Retinal pigment epithelial cell (primary cell): ENCODE results near the gene KRT26.

ENCODE experiments used
- DNase-seq: peaks from one replicate; pipeline ENCODE4 v3.0.0-alpha.2; 2010; ENCODE audit warnings: low read depth
- H3K4me3 ChIP-seq: 2 replicates; pipeline ENCODE4 v1.5.1; 2011; ENCODE audit warnings: mild to moderate bottlenecking, low read length, control low read depth, moderate library complexity
- TF ChIP-seq, protein P1 (sequence below): conservative IDR thresholded peaks from 2 replicates; pipeline ENCODE4 v1.5.1; 2011; ENCODE audit warnings: low read depth, low read length, control low read depth, inconsistent platforms

The KRT26 gene, protein sequence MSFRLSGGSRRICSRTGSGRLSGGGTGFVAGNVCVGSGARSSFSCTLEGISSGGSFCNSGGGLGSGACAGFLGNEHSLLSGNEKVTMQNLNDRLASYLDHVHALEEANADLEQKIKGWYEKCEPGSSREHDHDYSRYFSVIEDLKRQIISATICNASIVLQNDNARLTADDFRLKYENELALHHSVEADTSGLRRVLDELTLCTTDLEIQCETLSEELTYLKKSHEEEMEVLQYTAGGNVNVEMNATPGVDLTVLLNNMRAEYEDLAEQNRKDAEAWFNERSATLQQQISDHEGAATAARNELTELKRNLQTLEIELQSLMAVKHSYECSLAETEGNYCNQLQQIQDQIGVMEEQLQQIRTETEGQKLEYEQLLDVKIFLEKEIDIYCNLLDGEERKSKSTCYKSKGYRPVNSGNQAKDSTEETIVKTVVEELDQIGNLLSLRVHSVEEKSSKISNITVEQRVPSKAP

DNA sequence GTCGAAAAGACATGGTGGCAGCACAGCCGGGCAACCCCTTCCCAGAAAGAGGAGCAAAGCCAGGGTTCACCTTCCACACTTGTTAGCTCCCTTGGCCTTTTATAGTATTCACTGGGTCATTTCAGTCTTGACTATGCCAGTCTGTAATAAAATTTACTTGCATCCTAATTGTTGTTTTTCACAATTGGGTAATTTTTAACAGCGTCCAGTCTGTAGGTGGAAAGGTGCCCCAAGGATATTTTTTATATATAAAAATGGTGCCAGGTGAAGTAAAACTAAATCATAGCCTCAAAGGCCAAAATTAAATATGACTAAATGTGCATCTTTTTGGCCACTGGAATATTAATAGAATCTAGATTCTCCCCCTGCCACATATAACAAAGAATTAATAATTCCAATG, at the start of gene KRT26:
Gene KRT26, minus strand, starts transcription at position 101 of the 400 bp plus-strand sequence. Its CDS starts 88 bp downstream, at position 13.
- H3K4me3 ChIP-seq, result no peak within 1 kb of the TSS
- no peak for DNase-seq
- TF ChIP-seq, protein P1, sequence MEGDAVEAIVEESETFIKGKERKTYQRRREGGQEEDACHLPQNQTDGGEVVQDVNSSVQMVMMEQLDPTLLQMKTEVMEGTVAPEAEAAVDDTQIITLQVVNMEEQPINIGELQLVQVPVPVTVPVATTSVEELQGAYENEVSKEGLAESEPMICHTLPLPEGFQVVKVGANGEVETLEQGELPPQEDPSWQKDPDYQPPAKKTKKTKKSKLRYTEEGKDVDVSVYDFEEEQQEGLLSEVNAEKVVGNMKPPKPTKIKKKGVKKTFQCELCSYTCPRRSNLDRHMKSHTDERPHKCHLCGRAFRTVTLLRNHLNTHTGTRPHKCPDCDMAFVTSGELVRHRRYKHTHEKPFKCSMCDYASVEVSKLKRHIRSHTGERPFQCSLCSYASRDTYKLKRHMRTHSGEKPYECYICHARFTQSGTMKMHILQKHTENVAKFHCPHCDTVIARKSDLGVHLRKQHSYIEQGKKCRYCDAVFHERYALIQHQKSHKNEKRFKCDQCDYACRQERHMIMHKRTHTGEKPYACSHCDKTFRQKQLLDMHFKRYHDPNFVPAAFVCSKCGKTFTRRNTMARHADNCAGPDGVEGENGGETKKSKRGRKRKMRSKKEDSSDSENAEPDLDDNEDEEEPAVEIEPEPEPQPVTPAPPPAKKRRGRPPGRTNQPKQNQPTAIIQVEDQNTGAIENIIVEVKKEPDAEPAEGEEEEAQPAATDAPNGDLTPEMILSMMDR, result no peak

DNA sequence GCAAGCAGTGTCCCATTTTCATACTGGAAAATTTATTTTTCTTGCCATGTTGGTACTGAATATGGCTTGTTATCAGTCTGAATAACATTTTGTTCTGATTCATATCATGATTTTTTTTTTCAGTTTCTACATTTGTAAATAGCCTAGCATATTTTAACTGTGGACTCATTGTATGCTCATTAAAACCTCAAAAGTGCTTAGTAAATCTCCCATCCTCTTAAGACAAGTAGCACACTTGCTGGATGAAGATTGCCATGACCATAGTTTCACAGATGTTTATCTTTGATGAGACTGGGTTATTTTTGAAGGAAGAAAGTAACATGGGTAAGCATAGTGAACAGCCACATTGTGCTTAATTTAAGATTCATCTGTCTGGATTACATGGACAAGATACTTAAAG, 49.5 kb upstream of the KRT26 start:
- TF ChIP-seq, protein P1, result no peak

DNA sequence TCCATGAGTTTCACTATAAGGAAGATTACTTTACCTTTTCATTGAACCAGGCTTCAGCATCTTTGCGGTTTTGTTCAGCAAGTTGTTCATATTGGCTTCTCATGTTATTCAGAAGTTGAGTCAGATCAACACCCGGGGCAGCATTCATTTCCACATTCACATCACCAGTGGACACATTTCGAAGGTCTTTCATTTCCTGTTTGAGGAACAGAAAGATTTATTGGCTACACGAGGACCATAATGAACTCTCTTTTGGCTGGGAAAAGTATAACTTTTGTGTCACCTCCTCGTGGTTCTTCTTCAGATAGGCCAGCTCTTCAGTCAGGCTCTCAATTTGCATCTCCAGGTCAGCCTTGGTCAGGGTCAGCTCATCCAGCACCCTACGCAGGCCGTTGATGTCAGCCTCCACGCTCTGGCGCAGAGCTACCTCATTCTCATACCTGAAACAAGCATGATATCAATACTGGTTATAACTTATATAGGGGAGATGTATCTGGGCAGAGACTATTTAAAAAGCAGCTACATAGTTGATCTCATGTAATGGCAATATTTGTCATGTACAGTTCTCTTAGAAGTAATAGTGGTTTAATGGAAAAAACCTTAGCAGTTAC, 48.3 kb upstream of the KRT26 start:
- DNase-seq, result no peak
- H3K4me3 ChIP-seq, result no peak overlapping the region
- TF ChIP-seq, protein P1, result no peak

More for the DNA sequence above, 49.5 kb upstream of the KRT26 start:
- no peak overlapping the region for H3K4me3 ChIP-seq
- no peak for DNase-seq

DNA sequence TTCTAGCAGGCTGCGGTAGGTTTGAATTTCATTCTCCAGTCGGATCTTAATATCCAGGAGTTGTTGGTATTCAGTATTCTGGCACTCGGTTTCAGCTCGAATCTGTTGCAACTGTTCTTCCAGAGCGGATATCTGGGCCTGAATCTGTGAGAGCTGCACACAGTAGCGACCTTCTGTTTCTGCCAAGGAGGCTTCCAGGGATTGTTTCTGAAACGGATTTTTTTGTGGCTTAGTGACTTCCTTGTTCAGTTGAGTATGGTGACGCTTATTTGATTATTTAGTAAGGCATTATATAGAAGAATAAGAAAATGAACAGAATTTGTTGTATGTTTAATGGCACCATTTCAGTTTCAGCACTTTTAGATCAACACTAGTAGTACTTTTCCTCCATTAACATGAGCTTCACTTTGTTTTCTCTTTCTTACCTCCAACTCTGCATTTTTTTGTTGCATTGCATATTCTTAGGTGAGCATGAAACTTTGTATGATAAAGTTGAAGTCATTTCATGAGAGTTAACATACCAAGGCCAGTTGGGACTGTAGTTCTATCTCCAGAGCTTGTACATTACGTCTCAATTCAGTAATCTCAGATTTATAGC, 47.6 kb upstream of the KRT26 start:
- TF ChIP-seq, protein P1, result no peak
- DNase-seq, result no peak

DNA sequence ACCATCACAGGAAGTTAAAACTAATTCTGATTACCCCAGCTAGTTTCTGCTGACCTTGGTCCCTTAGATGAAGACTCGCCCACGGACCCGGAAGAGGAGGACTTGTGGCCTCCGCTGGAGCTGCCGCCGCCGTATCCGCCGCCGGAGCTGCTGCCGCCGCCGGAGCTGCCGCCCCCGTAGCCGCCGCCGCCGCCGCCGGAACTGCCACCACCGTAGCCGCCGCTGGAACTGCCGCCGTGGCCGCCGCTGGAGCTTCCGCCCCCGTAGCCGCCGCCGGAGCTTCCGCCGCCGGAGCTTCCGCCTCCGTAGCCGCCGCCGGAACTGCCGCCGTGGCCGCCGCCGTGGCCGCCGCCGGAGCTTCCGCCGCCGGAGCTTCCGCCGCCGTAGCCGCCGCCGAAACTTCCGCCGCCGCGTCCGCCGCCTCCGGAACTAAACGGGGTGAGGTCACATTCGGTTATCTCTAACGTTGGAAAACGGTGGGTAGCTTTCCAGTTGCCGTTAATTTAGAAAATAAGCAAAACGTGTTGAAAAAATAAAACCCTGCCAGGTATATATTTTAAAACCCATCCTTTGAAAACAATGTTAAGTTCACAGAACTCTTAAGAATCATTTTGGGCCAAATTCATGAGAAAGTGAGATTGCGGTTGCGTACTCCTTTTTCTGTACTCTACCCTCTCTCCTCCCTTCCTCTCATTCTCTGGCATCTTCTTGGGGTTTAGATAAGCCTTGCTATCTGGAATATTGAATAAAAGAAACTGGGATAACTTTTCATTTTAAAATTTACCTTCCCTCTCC, 46.9 kb upstream of the KRT26 start:
- TF ChIP-seq, protein P1, result no peak

More for the DNA sequence above, 47.6 kb upstream of the KRT26 start:
- peak overlapping the region; percentile 84 for H3K4me3 ChIP-seq

DNA sequence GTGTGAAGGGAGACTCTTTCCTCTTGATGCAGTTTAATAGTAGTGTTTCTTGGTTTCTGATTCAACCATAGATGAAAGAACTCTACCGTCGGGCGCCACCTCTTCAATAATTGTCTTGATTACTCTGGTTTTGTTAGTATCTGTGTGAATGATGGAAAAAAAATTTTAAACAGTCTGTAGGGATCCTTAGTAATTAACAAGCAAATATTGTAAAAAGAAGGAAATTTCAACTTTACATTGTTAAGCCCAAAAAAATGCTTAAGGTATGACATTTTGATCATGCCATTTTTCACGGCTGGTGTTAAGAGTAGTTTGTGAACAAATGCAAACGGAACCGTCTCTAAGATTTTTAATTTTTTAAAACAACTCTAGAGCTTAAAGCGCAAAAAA, 46.3 kb upstream of the KRT26 start:
- H3K4me3 ChIP-seq, result peak overlapping the region; percentile 86
- TF ChIP-seq, protein P1, result no peak
- no peak for DNase-seq

More for the DNA sequence above, 46.9 kb upstream of the KRT26 start:
- H3K4me3 ChIP-seq, result peak overlapping the region; percentile 86
- no peak for DNase-seq
